ENCODE measurements around the gene ZBTB17.

The ZBTB17 gene

DNA sequence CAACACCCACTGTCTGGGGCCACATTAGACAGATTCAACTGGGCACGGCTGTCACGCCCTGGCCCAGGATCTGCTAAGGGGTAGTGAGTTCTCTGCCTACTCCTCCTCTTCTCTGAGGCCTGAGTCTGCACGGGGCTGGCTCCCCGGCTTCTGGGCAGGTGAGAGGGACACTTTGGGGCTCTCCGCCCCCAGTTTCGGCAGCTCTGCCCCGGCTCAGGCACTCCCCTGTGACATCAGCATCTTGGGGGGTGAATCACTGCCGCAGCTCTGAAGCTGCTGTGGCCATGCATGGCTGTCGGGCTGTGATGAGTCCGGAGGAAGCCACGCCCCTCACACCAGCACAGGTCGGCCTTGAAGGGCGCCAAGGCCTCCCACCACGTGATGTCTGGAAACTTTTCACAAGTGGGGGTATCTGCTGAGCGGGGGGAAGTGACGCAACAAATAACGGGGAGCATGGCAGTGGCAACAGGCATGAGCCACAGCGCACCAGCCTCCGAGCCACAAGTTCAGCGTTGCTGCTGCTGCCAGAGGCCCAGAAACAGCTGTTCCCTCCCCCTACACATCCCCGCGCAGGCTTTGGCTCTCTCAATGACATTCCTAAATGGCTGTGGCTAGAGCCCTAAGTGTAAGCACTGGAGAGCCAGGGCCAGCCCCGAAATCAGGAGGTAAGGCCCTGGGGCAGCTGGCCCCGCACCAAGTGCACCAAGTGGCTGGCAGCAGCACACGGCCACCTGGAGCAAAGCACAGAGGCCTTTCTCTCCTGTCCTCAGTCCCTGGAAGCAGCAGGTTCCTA lies 26.3 kb downstream of the ZBTB17 start:
- H3K4me3 ChIP-seq (ENCODE audit: low read depth, low read length) = no peak overlapping the region

DNA sequence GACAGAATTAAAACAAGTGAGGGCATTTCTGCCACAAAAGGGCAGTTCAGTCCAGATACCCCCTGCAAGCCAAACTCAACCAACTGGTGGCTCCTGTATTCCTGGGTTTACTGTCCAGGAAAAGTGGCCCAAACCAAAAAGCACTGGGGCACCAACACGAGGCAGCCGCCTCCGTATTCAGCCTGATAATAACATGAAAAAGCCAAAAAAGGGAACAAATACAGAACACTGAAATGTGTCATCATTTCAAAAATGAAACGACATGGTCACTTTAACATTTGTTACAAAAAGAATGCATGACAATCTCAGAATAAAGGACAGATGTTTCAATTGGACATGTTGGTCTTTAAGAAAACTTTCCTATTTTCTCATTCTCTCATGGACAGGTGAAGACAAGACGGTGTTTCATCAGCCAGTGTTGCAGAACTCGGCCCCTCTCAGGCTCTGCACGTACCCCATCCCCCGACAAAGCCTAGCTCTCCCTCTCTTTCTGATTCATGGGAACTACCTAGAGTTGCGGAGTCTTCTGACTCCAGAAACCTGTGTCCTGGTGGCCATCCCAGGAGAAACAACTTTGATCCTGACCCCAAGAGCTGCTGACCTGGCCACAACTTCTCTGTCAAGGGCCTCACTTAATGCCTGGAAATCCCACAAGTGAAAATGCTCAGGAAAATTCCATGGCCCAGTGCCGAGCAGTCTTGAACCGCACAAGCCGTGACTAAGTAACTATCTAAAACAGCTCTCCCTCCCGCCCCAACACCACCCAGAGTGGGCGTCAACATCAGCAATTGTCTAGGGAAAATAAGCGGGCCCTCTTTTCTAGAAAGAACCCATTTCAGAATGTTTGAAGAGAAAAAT lies 27.1 kb downstream of the ZBTB17 start:
- no peak overlapping the region for H3K4me3 ChIP-seq (ENCODE audit: low read depth, low read length)

DNA sequence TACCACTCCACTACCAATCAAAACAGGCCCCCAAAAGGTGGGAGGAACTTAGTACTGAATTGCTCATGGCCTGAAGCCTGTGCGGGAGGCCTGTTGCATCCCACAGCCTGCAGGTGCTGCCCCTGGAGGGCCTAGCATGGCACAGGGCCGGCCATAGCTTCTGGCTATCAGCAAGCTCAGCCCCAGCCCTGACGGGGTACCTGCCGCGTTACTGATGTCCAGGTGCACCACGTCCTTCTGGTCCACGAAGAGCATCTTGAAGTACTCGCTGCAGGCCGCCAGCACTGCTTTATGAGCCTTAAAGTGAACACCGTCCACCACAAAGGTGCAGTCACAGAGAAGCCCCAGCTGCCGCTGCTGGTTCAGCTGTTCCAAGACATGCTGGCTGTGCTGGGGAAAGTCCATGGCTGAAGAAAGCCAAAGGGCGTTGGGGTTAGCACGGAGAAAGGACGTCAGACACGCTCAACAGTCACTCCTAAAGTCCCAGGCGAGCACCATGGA lies 27.8 kb downstream of the ZBTB17 start:
- no peak overlapping the region for H3K4me3 ChIP-seq (ENCODE audit: low read depth, low read length)

DNA sequence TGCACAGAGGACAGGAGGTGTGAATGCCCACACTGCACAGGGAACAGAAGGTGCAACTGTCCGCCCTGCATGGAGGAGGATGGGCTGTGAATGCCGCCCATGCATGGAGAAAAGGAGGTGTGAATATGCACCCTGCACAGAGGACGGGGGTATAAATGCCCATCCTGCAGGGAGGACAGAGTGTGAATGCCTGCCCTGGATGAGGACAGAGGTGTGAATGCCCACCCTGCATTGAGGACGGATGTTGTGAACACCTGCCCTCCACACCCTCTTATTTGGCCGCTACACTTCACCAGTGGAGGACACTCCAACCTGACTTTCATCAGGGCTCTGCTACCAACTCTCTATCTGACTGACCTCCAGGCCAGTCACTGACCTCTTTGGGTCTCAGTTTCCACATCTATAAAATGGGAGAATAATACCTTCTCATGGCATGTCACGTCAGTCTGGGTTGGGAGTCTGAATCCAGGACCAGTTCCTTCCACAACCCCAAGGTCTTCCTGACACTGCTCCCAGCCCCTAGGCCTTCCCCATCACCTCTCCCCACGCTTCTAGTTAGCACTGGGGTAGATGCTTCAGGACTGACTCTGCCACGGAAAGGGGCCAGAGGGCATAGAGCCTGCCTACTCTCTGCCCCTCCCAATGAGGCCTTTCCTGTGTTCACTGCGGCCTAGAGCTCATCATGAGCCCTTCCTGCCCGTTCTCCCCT lies 28.4 kb downstream of the ZBTB17 start:
- no peak overlapping the region for H3K4me3 ChIP-seq (ENCODE audit: low read depth, low read length)

DNA sequence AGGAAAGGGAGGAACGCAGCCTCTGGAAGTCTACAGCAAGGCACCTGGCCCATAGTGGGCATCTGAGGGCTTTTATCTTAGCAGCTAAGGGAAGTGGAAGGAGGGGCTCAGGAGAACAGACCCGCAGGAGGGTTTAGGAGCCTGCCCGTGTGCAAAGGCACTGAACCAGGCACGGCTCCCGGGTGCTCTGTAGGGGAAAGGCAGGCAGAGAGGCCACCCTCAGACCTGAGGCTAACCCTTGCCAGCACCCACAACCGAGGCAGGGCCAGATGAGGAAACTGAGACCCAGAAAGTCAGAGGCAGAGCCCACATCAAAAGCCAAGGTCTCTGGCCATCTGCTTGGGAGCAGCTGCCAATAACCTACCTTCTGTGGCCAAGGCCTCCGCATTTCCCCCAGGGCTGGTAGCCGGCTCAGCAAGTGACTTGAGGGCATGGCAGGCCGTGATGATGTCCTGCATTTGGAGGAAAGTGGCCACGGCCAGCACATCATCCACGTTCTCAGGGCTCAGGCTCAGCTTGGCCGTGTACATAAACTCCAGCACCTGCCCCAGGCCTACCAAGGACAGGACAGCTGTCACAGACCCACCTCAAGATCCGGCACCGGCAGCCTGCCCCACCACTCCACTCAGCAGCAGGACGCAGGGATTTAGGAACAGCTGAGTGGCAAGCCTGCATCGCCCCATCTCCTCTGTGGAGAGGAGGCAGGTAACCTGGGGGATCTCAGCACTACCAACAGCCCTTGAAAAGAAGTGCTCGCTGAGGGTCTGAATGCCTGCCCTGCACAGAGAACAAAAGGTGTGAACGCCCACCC lies 29.1 kb downstream of the ZBTB17 start:
- H3K4me3 ChIP-seq (ENCODE audit: low read depth, low read length) = no peak overlapping the region

DNA sequence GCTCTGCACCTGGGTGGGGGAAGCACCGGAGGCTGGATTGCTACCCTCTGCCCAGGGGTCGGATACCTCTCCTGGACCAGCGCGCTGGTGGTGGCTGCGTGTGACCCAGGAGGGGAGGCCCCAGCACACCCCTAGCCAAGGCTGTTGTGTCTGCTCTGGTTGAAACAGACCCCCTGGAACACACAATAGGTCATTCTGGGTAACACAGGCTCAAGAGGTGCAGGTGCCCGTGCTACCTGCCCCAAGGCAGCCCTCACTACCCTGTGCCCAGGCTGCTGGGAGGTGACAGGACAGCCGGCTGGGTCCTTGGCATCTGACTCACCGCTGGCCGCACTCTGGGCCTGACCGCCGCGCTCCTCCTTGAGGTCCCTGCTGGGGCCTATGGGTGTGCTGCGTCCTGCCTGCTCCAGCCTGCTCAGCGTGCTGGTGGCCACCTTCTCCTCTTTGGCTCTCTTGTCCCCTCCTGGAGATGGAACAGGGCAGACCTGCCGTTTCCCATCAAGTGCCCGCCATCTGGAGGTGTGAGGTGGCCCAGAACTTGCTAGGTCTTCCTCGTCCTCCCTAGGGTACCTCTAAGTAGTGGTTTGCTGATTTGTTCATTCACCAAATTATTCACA lies 30.0 kb downstream of the ZBTB17 start:
- H3K4me3 ChIP-seq (ENCODE audit: low read depth, low read length) = no peak overlapping the region

DNA sequence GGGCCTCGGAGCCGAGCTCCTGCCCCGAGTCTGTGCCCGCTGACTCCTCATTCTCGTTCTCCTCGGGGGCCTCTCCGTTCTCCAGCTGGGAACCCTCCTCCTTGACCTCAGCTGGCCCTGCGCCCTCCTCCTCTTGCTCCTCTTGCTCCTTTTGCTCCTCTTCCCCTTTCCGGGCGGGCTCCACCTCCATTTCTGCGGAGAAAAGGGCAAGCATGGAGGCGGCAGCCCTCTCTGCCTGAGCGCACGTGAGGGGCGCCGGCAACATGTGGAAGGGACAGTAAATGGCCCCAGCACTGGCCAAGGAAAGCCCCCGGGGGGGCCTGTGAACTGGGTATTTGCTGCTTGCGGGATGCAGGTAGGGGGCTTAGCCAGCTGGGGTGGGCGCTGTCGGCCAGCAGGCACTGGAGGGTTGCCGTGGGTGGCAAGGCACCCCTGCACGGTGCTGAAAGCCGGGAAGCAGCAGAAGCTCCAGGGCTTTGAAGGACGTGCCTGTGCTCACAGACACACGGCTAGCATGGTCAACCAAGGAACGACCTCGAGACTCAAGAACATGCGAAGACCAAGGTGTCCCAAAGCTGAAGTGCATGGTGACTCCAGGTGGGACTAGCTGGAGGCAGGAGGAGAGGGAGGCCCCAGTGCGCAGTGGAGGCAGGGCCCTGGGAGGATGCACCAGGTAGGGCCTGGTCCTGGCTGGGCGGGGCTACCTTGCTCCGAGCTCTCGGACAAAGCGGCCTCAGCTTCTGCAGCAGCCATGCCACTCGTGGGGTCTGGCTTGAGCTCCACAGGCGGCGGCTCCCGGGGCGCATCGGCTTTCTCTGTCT lies 30.7 kb downstream of the ZBTB17 start:
- no peak overlapping the region for H3K4me3 ChIP-seq (ENCODE audit: low read depth, low read length)

DNA sequence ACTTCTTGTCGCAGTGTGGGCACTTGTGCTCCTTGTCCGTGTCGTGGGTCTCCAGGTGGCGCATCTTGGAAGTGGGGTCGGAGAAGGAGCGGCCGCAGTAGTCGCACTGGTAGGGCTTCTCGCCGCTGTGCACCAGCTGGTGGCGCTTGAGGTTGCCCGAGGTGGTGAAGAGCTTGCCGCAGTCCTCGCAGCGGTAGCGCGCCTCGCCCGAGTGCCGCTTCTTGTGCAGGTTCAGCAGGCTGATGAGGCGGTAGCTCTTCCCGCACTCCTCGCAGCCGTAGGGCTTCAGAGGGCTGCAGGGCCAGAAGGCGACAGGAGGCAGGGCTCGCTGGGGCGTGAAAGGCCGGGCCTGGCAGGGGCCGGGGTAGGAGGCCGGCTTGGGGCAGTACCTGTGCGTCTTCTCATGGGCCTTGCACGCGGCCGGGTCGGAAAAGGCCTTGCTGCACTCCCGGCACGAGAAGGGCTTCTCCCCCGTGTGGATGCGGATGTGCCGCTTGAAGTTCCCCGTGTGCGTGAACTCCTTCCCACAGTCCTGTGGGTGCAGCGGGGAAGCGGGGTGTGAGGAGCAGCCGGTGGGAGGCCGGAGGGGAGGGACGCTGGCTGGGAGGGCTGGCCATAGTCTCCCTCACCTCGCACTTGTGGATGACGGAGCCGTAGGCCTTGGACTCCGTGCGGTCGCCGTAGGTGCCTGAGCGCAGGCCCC lies 31.4 kb downstream of the ZBTB17 start:
- no peak overlapping the region for H3K4me3 ChIP-seq (ENCODE audit: low read depth, low read length)

DNA sequence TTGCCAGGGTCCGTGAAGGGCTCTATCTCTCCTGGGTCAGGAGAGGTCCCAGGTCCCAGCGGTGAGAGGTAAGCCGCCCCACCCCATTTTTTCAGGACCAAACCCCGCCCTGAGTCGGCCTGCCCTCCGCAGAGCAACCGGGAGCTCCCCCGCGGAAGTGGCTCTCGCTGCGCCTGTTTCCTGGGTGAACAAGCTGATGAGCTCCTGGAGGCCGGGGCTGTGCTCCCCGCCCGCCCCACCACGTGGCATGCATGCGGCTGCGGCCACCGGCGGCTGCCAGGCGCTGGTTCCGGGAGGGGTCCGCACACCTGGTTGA lies 32.0 kb downstream of the ZBTB17 start:
- no peak overlapping the region for H3K4me3 ChIP-seq (ENCODE audit: low read depth, low read length)

DNA sequence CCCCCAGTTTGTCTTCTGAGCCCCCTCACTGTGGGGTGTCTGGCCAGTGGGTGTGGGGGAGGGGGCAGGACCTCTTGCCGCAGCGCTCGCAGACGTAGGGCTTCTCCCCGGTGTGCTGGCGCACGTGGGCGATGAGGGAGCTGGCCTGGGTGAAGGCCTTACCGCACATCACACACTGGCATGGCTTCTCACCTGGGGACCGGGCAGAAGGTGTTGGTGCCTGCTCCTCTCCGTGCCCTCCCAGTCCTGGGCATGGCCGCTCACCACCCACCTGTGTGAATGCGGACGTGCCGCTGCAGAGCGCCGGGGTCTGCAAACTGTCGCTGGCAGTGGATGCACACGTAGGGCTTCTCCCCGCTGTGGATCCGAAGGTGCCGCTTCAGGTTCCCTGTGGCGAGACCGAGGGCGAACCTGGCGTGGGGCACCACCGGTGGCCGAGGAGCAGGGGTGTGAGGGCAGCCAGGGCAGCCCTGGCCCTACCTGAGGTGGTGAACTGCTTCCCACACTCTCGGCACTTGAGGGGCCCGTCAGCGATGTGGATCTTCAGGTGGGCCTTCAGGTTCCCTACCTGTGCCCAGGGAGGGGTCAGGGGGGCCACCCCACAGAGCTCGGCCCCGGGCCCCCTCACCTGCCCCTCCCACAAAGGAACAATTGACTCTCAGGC lies 32.4 kb downstream of the ZBTB17 start:
- H3K4me3 ChIP-seq (ENCODE audit: low read depth, low read length) = no peak overlapping the region

DNA sequence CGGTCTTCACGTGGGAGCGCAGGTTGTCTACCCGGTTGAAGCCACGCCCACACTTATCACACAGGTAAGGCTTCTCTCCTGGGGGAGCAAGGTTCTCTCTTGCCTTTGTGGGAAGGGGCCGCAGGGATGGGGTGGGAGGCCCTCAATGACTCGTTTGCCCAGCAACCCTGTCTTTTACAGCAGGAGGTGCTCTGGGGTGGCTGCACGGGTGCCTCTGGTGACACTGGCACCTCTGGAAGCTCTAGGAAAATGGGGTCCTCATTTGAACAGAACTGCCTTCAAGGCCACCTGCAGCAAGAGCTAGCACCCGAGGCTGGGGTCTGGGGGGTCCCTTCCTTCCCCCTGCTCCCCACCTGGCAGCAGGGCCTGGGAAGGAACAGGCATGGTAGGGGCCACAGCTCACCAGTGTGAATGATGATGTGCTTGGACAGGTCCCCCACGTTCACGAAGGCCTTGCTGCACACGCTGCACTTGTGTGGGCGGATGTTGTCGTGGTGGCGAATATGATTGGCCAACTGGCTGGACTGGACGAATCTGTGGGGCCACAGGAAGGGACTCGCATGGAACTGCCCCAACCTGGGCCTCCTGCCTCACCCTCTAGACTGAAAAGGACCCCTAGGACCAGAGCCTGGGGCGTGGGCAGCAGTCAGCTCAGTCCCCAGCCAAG lies 33.1 kb downstream of the ZBTB17 start:
- H3K4me3 ChIP-seq (ENCODE audit: low read depth, low read length) = no peak overlapping the region

DNA sequence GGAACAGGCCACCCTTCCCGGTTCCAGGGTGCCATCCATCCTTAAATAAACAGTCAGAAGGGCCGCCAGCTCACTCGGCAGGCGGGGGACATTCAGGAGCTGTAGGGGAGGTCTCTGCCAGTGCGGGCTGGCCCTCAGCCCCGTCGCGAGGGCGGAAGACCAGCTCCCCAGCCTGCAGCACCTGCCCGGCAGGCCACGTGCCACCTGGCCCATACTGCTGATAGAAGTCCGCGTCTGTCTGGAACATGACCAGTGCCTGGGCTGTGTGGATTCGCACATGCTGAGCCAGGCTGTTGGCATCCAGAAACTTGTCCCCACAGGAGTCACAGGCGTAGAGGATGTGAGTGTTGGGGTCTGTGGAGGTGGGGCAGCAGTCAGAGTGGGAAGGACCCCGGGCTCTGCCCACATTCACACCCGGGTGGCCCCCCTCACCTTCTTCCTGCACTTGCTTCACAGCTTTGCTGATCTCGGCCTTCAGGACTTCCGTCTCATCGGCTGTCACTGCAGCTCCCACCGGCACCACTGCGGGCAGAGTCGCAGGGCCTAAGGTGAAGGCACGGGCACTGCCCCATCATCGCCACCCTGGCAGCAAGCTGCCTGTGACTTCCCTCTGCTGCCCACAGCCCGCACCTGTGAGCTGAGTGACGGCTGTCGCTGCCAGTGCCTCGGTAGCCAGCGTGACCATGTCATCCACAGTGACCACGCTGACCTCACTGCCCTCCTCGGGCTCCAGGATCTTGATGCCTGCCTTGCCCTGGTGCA lies 33.8 kb downstream of the ZBTB17 start:
- H3K4me3 ChIP-seq (ENCODE audit: low read depth, low read length) = no peak overlapping the region

DNA sequence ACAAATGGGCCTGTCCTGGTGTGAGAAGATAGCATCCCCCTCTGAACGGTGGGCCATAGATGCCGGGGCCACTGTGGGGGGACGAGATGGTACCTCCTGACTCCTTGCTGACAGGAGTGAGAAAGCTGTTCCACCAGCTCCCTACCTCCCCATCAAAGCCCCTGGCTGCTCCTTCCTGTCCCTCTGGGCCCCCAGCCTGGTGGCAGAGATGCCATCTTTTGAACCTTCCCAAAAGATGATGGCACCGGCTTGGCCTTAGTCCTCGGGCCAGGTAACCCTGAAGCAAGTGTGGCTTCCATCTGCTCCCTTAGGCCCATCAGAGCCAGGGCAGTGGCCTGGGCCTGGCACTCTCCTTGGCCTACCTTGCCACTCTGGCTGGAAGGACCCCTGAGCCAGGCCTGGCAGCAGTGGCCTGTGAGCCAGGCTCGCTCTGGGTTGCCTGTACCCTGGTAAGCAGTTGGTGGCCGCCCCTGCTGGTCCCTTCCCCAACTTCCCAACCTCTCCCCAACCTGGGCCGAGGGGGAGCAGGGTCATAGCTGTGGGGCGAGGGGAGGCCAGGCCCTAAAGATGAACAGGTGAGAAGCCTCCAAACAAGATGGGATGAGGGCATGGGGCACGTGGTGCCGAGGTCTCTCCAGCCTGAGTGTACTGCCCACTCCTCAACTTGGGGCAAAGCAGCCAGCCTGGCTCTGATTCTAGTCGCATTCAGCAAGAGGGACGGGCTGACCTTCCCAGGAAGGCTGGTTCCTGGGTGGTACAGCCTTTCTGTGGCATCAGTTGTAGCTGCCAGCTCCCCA lies 34.7 kb downstream of the ZBTB17 start:
- H3K4me3 ChIP-seq (ENCODE audit: low read depth, low read length) = no peak overlapping the region

DNA sequence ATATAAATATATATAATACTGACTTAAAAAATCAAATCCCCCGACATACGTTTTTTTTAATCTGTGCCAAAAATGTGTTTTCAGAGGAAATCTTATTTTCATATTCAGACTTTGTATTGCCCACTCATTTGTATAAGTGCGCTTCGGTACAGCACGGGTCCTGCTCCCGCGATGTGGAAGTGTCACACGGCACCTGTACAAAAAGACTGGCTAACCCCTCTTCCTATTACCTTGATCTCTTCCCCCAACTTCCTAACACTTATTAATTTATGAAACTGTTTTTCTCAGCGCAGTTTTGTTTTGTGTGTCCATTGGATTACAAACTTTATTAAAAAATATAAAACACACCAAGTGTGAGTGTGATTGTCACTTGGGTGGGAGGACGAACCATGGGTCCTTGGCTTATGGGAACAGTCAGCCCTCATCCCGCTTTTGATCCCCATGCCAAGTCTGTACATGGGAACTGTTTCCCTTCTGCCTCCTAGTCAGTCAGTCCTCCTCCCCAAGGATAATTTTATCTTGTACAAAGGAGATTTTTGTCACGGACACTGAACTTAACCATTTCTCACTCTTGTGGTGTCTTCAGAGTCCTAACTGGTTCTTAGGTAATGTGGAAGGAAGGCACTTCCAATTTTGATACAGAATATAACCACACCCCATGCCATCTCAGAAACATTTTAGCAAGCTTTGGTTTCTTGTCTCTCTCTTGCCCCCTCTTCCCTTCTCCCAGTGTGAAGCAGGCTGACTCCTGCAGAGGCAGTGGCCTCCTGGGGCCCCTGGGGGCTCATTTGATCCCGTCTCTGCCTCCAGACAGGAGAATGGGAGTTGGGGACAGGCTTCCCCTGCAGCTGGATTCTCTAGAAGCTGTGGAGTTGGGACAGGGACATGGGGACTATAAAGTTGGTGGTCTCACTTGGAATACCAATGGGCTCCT lies 35.5 kb downstream of the ZBTB17 start:
- no peak overlapping the region for H3K4me3 ChIP-seq (ENCODE audit: low read depth, low read length)
